ENCODE results near the gene NECAB2.
A peak's percentile ranks its signal among the peaks of the same experiment; 100 is the strongest.

The NECAB2 gene

GRCh38 chr16:84013787-84014569, 45.9 kb downstream of the NECAB2 start:
- TF ChIP-seq, protein P1, sequence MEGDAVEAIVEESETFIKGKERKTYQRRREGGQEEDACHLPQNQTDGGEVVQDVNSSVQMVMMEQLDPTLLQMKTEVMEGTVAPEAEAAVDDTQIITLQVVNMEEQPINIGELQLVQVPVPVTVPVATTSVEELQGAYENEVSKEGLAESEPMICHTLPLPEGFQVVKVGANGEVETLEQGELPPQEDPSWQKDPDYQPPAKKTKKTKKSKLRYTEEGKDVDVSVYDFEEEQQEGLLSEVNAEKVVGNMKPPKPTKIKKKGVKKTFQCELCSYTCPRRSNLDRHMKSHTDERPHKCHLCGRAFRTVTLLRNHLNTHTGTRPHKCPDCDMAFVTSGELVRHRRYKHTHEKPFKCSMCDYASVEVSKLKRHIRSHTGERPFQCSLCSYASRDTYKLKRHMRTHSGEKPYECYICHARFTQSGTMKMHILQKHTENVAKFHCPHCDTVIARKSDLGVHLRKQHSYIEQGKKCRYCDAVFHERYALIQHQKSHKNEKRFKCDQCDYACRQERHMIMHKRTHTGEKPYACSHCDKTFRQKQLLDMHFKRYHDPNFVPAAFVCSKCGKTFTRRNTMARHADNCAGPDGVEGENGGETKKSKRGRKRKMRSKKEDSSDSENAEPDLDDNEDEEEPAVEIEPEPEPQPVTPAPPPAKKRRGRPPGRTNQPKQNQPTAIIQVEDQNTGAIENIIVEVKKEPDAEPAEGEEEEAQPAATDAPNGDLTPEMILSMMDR (conservative IDR thresholded peaks at IDR 0.05; ENCODE audit: low read depth) = no peak
- CTCF ChIA-PET = interaction anchor here (0.5 to 0.7 kb wide), 3 partner anchors 18 to 1918 kb away, joined by 3 read pairs; no protein-coding TSS in a partner anchor
- H3K27ac ChIP-seq = peak overlapping the region; percentile 39
- POLR2A ChIA-PET (ENCODE audit: low non-redundant PET) = interaction anchor here (0.7 kb wide), 1 partner anchor 24 kb away, joined by 3 read pairs; no protein-coding TSS in a partner anchor
- DNase-seq (ENCODE audit: low spot score) = peak; percentile 90

DNA sequence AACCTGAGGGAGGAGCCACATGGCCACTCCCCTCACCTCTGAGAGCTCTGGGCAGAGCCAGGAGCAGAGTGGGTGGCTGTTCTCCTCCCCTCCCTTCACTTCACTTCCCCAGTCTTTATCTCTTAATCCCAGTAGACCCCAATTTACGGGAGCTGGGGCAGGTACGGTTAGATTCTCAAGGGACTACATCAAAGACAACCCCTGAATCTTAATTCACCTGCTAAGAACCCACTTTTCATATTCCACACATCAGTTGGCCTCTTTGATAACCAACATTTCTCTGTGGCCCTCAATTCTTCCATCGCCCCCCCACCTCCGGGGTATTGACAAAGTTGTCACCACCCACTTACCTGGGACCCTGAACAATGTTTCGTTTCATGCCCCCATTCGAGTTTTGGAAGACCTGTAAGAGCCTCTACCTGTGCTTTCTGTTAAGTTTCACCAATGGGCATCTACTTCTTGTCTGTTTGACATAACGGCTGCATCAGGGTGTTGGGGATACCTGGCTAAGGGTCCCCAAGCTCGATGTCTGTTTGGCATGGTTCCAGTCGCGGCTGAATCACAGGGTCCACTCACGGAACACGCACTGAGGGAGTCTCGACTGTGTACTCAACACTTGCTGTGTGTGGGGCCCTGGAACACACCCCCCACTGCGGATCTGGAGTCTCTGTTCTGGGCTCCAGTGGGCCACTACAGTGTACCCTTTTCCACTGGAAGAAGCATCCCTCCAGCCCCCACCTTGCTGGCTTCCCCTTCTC, 46.7 kb downstream of the NECAB2 start:
- POLR2A ChIA-PET (ENCODE audit: low non-redundant PET) = no interaction called here
- CTCF ChIA-PET = interaction anchor here (0.7 kb wide), 1 partner anchor 31 kb away, joined by 5 read pairs; no protein-coding TSS in a partner anchor
- TF ChIP-seq, protein P1 (conservative IDR thresholded peaks at IDR 0.05; ENCODE audit: low read depth) = no peak
- DNase-seq (ENCODE audit: low spot score) = no peak
- H3K27ac ChIP-seq = peak overlapping the region; percentile 39

DNA sequence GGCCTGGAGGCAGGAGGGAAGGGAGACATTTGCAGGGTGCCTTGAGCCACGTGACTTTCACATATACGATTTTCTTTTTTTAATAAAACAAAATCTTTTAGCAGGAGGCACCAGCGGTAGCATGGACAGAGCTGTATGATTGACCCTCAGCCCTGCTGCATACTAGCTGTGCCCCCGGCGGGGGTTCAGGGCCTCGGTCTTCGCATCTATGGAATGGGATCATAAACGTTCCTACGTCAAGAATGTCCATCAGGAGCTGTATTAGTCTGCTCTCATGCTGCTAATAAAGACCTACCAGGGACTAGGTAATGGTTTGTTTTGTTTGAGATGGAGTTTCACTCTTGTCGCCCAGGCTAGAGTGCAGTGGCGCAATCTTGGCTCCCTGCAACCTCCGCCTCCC, 47.4 kb downstream of the NECAB2 start:
- ChIA-PET POLR2A (ENCODE audit: low non-redundant PET) (no interaction called here), CTCF (no interaction called here)
- TF ChIP-seq, protein P1 (conservative IDR thresholded peaks at IDR 0.05; ENCODE audit: low read depth) = no peak
- no peak for DNase-seq (ENCODE audit: low spot score)
- H3K27ac ChIP-seq = no peak overlapping the region

- no peak for DNase-seq (ENCODE audit: low spot score)
- H3K27ac ChIP-seq = no peak overlapping the region
- TF ChIP-seq, protein P1 (conservative IDR thresholded peaks at IDR 0.05; ENCODE audit: low read depth) = no peak
- CTCF ChIA-PET = interaction anchor here (1.4 kb wide), 1 partner anchor 60 kb away, joined by 5 read pairs; no protein-coding TSS in a partner anchor
- POLR2A ChIA-PET (ENCODE audit: low non-redundant PET) = no interaction called here
Measured at GRCh38 chr16:84016477-84016876, 48.4 kb downstream of the NECAB2 start.

- no peak overlapping the region for H3K27ac ChIP-seq
- no peak for DNase-seq (ENCODE audit: low spot score)
- TF ChIP-seq, protein P1 (conservative IDR thresholded peaks at IDR 0.05; ENCODE audit: low read depth) = no peak
- CTCF ChIA-PET = interaction anchor here (0.6 kb wide), 1 partner anchor 458 kb away, joined by 3 read pairs; no protein-coding TSS in a partner anchor
- POLR2A ChIA-PET (ENCODE audit: low non-redundant PET) = no interaction called here
Measured at GRCh38 chr16:84018710-84019109, 50.7 kb downstream of the NECAB2 start.

- POLR2A ChIA-PET (ENCODE audit: low non-redundant PET) = no interaction called here
- TF ChIP-seq, protein P1 (conservative IDR thresholded peaks at IDR 0.05; ENCODE audit: low read depth) = no peak
- DNase-seq (ENCODE audit: low spot score) = no peak
- no peak overlapping the region for H3K27ac ChIP-seq
- CTCF ChIA-PET = no interaction called here
Measured at GRCh38 chr16:84020353-84020752, 52.3 kb downstream of the NECAB2 start.
